ENCODE measurements around the gene STX18. TPM values are rescaled to one million over a fixed set of nuclear protein-coding genes. Genes with fewer than 3 reads are reported as not detected.

Gene STX18
- total RNA-seq, 1 donor from 2014 or later, result 24.0 TPM

DNA sequence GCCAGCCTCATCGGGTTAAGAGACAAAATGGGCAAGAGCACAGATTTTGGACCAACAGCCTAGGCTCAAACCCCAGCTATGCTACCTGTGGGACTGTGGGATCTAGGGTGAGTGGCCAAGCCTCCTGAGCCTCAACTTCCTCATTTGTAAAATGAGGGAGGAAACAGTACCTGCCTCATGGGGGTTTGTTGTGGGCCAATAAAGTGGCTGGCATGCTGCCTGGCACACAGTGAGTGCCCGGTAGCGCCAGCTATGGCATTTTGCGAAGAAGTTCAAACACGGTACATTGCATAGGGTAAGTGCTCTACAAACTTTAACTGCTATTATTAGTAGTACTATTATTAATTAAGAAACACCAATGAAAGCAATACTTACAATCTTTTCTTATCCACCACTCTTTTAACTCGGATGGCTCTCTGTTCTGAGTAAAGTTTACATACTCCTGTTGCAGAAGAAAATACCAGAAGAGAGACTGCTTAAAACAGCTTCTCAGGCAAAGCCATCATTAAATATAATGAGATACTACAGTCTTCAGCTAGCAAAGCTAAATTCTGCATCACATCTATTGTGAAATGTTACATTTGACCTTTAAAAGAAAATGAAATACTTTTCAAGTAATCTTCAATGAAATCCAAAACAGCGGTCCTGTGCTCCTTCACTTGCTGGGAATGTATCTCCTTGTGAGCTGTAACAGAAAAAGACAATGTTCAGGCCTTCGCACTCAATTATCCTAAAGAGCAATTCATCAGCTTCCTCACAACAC, 84.9 kb downstream of the STX18 start:
- Histone ChIP-seq H3K79me2 (ENCODE audit: insufficient read depth, low read length) (no peaks in the 10 kb centered on the region), H3K4me1 (ENCODE audit: insufficient read depth, low read length) (peaks cover 11% of the 10 kb centered on the region), H3K27ac (ENCODE audit: low read depth, low read length) (peak overlapping the region; percentile 29), H3K9ac (ENCODE audit: low read length) (no peak overlapping the region), H3K27me3 (ENCODE audit: insufficient read depth, low read length) (no peaks in the 10 kb centered on the region), H4K20me1 (ENCODE audit: insufficient read depth, low read length) (peaks cover 1% of the 10 kb centered on the region), H3K36me3 (ENCODE audit: insufficient read depth, low read length) (peaks cover 31% of the 10 kb centered on the region), H3K4me2 (ENCODE audit: low read length) (peak overlapping the region; percentile 9), H3K9me3 (ENCODE audit: insufficient read depth, low read depth, low read length) (no peaks in the 10 kb centered on the region), H3K4me3 (ENCODE audit: insufficient read depth, low read depth, low read length) (no peak overlapping the region), H2AFZ (ENCODE audit: low read depth, low read length) (no peak overlapping the region)
- Mint-ChIP-seq H3K36me3 (ENCODE audit: low read depth, unreplicated experiment) (peaks cover 15% of the 10 kb centered on the region), H3K4me1 (ENCODE audit: low read depth, unreplicated experiment) (peaks cover 44% of the 10 kb centered on the region), H3K4me3 (ENCODE audit: unreplicated experiment) (no peak overlapping the region), H3K27me3 (ENCODE audit: low read depth, unreplicated experiment) (no peaks in the 10 kb centered on the region), H3K9me3 (ENCODE audit: unreplicated experiment) (no peaks in the 10 kb centered on the region), H3K27ac (ENCODE audit: unreplicated experiment) (peak overlapping the region; percentile 81)
- DNase-seq (ENCODE audit: low read depth) (no peak), FAIRE-seq (no peak)
- no peak for TF ChIP-seq EZH2 (IDR thresholded peaks at IDR 0.05; ENCODE audit: insufficient read depth, low read length)
- TF ChIP-seq, protein P1, sequence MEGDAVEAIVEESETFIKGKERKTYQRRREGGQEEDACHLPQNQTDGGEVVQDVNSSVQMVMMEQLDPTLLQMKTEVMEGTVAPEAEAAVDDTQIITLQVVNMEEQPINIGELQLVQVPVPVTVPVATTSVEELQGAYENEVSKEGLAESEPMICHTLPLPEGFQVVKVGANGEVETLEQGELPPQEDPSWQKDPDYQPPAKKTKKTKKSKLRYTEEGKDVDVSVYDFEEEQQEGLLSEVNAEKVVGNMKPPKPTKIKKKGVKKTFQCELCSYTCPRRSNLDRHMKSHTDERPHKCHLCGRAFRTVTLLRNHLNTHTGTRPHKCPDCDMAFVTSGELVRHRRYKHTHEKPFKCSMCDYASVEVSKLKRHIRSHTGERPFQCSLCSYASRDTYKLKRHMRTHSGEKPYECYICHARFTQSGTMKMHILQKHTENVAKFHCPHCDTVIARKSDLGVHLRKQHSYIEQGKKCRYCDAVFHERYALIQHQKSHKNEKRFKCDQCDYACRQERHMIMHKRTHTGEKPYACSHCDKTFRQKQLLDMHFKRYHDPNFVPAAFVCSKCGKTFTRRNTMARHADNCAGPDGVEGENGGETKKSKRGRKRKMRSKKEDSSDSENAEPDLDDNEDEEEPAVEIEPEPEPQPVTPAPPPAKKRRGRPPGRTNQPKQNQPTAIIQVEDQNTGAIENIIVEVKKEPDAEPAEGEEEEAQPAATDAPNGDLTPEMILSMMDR (IDR thresholded peaks at IDR 0.05; ENCODE audit: insufficient read depth, low read depth, low read length), result no peak

DNA sequence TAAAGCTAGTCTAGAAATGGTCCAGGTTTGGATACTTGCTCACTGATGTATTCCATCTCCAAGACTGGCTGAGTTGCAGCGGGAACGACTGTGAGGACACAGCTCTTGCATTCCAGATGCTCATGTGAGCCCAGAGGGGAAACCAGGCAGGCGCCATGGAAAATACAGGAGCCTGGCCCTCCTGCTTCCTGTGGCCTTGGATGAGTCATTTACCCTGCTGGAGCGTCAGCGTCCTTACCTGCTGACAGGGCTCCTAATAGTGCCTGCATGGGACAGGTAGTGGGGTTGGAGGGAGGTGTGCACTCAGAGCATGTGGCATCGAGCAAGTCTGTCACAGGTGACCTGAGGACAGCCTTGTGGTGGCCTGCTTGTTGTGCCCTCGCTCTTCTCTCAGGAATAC, 85.5 kb downstream of the STX18 start:
- TF ChIP-seq EZH2 (IDR thresholded peaks at IDR 0.05; ENCODE audit: insufficient read depth, low read length), result no peak
- TF ChIP-seq, protein P1 (IDR thresholded peaks at IDR 0.05; ENCODE audit: insufficient read depth, low read depth, low read length), result no peak
- no peak overlapping the region for H3K9ac ChIP-seq (ENCODE audit: low read length)
- no peak for FAIRE-seq

More for the DNA sequence above, 85.5 kb downstream of the STX18 start:
- Histone ChIP-seq H3K27me3 (ENCODE audit: insufficient read depth, low read length) (no peaks in the 10 kb centered on the region), H4K20me1 (ENCODE audit: insufficient read depth, low read length) (no peaks in the 10 kb centered on the region), H3K4me2 (ENCODE audit: low read length) (no peak overlapping the region), H2AFZ (ENCODE audit: low read depth, low read length) (no peak overlapping the region), H3K79me2 (ENCODE audit: insufficient read depth, low read length) (no peaks in the 10 kb centered on the region), H3K4me3 (ENCODE audit: insufficient read depth, low read depth, low read length) (no peak overlapping the region), H3K27ac (ENCODE audit: low read depth, low read length) (peak overlapping the region; percentile 12), H3K36me3 (ENCODE audit: insufficient read depth, low read length) (peaks cover 31% of the 10 kb centered on the region), H3K4me1 (ENCODE audit: insufficient read depth, low read length) (peaks cover 11% of the 10 kb centered on the region), H3K9me3 (ENCODE audit: insufficient read depth, low read depth, low read length) (no peaks in the 10 kb centered on the region)
- no peaks in the 10 kb centered on the region for H3K27me3 Mint-ChIP-seq (ENCODE audit: low read depth, unreplicated experiment)
- peak overlapping the region; percentile 81 for H3K27ac Mint-ChIP-seq (ENCODE audit: unreplicated experiment)
- peaks cover 17% of the 10 kb centered on the region for H3K36me3 Mint-ChIP-seq (ENCODE audit: low read depth, unreplicated experiment)
- no peak for DNase-seq (ENCODE audit: low read depth)
- peaks cover 1% of the 10 kb centered on the region for H3K9me3 Mint-ChIP-seq (ENCODE audit: unreplicated experiment)
- H3K4me3 Mint-ChIP-seq (ENCODE audit: unreplicated experiment), result no peak overlapping the region
- H3K4me1 Mint-ChIP-seq (ENCODE audit: low read depth, unreplicated experiment), result peaks cover 43% of the 10 kb centered on the region

All from astrocyte (in vitro differentiated cells and primary cell).